Heart right ventricle (tissue), 16 donors: ENCODE data around the gene RGPD8. TPM values are rescaled to one million over a fixed set of nuclear protein-coding genes. Genes with fewer than 3 reads are reported as not detected.
"Not testable (repeated sequence)": the region's sequence is repeated elsewhere in the genome, so short reads cannot be mapped to it uniquely, and the experiment has no call there.

Source experiments
- ATAC-seq, 8 donors: fragments of 200-7000 bp; cut with Tn5 transposase; one replicate each; pipeline ENCODE4 v1.9.1; 2020; ENCODE audit warnings: mild to moderate bottlenecking in 8 of 8, moderate library complexity in 8 of 8, moderate number of reproducible peaks in 1 of 8
- DNase-seq, 2 donors: peaks; one replicate each; pipeline ENCODE4 v3.0.0-alpha.2; 2020
- H3K27ac ChIP-seq, 10 donors: fragments of 200-600 bp; sonication (generic) in 2 of 10; one replicate each; pipeline versions ENCODE4 v1.5.0 to v1.8.0; 2020 to 2022; ENCODE audit warnings: mild to moderate bottlenecking in 3 of 10
- H3K27me3 ChIP-seq, 7 donors: fragments of 200-600 bp; one replicate each; pipeline ENCODE4 v1.8.0; 2021 to 2022; ENCODE audit warnings: mild to moderate bottlenecking in 2 of 7
- H3K36me3 ChIP-seq, 9 donors: fragments of 200-600 bp; sonication (generic) in 1 of 9; one replicate each; pipeline versions ENCODE4 v1.5.0 to v1.8.0; 2020 to 2022; ENCODE audit warnings: mild to moderate bottlenecking in 2 of 9
- H3K4me1 ChIP-seq, 9 donors: fragments of 200-600 bp; sonication (generic) in 1 of 9; one replicate each; pipeline versions ENCODE4 v1.5.0 to v1.8.0; 2020 to 2022; ENCODE audit warnings: mild to moderate bottlenecking in 4 of 9
- H3K4me3 ChIP-seq, 10 donors: fragments of 200-600 bp; sonication (generic) in 2 of 10; one replicate each; pipeline versions ENCODE4 v1.5.0 to v1.8.0; 2020 to 2022; ENCODE audit warnings: mild to moderate bottlenecking in 7 of 10, moderate library complexity in 2 of 10
- H3K9me3 ChIP-seq, 11 donors: fragments of 200-600 bp in 10 of 11; sonication (generic) in 2 of 11; one replicate each; pipeline versions ENCODE4 v1.5.0 to v1.8.0; 2013 to 2022; ENCODE audit warnings: mild to moderate bottlenecking in 2 of 11, control low read depth in 1 of 11, moderate library complexity in 1 of 11
- WGBS, 2 donors: extraction: QIAGEN DNeasy Blood & Tissue Kit; methylation state at CpG; one replicate each; pipeline ENCODE4 v1.1.7; 2013; ENCODE audit warnings: inconsistent platforms in 1 of 2; 5-methylcytosine and 5-hydroxymethylcytosine counted together
- intact Hi-C, 10 donors: fragments of 100-400 bp; cut with DNase I; formaldehyde crosslinking; loops; one replicate each; pipeline versions ENCODE4 v1.11.1 to v1.14.2; 2022
- long read RNA-seq, 3 donors: library from polyadenylated mRNA; unstranded; transcript quantifications; one replicate each; pipeline ENCODE4 v2.0.0, GENCODE V29; 2020 to 2021
- polyA plus RNA-seq, 2 donors: library from polyadenylated mRNA; stranded (reverse); fragments of 200-250 nt; gene quantifications; one replicate each; pipeline ENCODE4 v1.2.3, GENCODE V29; 2013
- total RNA-seq, 10 donors: library from RNA; stranded (reverse); fragmentation: NEBNext Ultra II Directional in 3 of 10; extraction: Animal tissue kit (Norgen Biotek cat#: 25700) in 3 of 10; gene quantifications; one replicate each; pipeline versions ENCODE4 v1.2.1 to v1.2.4, GENCODE V29; 2021 to 2023
- TF ChIP-seq, protein P1 (sequence below), 9 donors: fragments of 200-600 bp; sonication (generic) in 2 of 9; IDR thresholded peaks; one replicate each; pipeline versions ENCODE4 v1.5.0 to v1.8.0; 2021 to 2022; ENCODE audit warnings: antibody characterized with exemption in 9 of 9, mild to moderate bottlenecking in 5 of 9, moderate library complexity in 1 of 9
- donor health status: Arrhythmogenic right ventricular cardiomyopathy.
- donor health status: ischemic (EF 13 %, LVEDD 7.1; RV severe dilation, severe dysfunction).
- donor health status: healthy with polysubstance abuse.
- donor health status: DM: no; HTN: yes; CAD: no.
- donor health status: DM: no; HTN: no; CAD: no.
- donor health status: ischemic (EF 25% LVEDD 6.9; RV normal size, moderate dysfunction).
- donor health status: ischemic (EF 25% LVEDD 5.7; RV mildly dilated, moderate dysfunction).
- donor health status: healthy.
- donor health status: DM: yes; HTN: yes; CAD: no.
- donor health status: Ischemic cardiomyopathy.
- donor health status: ischemic (EF 35%, LVEDD 5.7; RV mildly dilated, moderate dysfunction).
- donor health status: nonischemic (EF 11% LVEDD 7.7; RV severe dilation, severe dysfunction).
- donor health status: DM: yes; HTN: yes; CAD: no.
- donor health status: PGD.
- donor health status: ischemic (EF 29% LVEDD 5.4; RV normal size, mild dysfunction).
- donor health status: nonischemic (EF 23%, LVEDD 6.1; RV moderate dilation, normal function).

The RGPD8 gene
- total RNA-seq (1 to 10 TPM; 4.1 to 9.1 (median 7.6) TPM), polyA plus RNA-seq (1 to 10 TPM in 1 of 2 donors, under 1 TPM in 1; 0.84 to 1.2 TPM)
- long read RNA-seq, donor 1, full-length matches to known transcripts = 1 of 2 reads
- long read RNA-seq, donor 1, partial matches to known transcripts = 0 of 2 reads
- long read RNA-seq, donor 1, other reads (novel, unspliced or antisense) = 1 of 2 reads
- long read RNA-seq, donor 2, full-length matches to known transcripts = 3 of 6 reads
- long read RNA-seq, donor 2, partial matches to known transcripts = 2 of 6 reads
- long read RNA-seq, donor 2, other reads (novel, unspliced or antisense) = 1 of 6 reads
- long read RNA-seq, donor 3, partial matches to known transcripts = 4 of 6 reads
- long read RNA-seq, donor 3, other reads (novel, unspliced or antisense) = 2 of 6 reads

DNA sequence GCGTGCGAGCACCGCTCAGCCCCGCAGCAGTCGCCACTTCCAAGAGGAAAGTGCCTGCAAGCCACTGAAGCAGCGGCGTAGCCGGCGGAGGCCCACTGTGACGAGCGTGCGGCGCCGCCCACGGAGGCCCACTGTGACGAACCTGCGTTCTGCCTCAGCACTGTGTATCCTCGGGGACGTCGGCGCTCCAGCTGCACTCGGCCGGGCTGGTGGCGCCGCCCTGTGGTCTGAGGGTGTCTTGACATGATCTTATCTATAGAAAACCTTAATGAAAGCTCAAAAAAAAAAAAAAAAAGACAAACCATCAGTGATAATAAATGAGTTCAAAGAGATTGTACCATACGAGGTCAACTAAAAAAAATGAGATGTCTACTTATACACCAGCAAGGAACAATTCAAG, at the start of gene RGPD8:
TSS of gene RGPD8 (minus strand) at position 166 of the 400 bp plus-strand sequence. CDS start 192 bp downstream, outside the sequence.
- 0% methylated on average over 13 to 14 of the region's 26 CpGs for WGBS, 2 donors
- peak; percentile 87 to 88 for DNase-seq
- H3K36me3 ChIP-seq, H3K9me3 ChIP-seq: not testable (repeated sequence)
- Histone ChIP-seq H3K27me3 (peaks cover 0 to 14% (median 4%) of the 10 kb centered on the region in 7 donors), H3K4me1 (peaks cover 0 to 14% (median 4%) of the 10 kb centered on the region in 9 donors), H3K27ac (peak within 1 kb of the TSS in 9 of 10 donors; percentile 61 to 94 (median 84)), H3K4me3 (peak within 1 kb of the TSS; percentile 22 to 62 (median 60))
- intact Hi-C loops = loop anchor here in 5 of 10 donors (5.0 to 10.0 kb wide), 4 partner anchors 176 to 311 kb away; partner anchors contain the start of gene ZC3H8 (in 2 of the 5)
- TF ChIP-seq, protein P1, sequence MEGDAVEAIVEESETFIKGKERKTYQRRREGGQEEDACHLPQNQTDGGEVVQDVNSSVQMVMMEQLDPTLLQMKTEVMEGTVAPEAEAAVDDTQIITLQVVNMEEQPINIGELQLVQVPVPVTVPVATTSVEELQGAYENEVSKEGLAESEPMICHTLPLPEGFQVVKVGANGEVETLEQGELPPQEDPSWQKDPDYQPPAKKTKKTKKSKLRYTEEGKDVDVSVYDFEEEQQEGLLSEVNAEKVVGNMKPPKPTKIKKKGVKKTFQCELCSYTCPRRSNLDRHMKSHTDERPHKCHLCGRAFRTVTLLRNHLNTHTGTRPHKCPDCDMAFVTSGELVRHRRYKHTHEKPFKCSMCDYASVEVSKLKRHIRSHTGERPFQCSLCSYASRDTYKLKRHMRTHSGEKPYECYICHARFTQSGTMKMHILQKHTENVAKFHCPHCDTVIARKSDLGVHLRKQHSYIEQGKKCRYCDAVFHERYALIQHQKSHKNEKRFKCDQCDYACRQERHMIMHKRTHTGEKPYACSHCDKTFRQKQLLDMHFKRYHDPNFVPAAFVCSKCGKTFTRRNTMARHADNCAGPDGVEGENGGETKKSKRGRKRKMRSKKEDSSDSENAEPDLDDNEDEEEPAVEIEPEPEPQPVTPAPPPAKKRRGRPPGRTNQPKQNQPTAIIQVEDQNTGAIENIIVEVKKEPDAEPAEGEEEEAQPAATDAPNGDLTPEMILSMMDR (IDR thresholded peaks at IDR 0.05) = peak; percentile 18 to 74 (median 60)
- peak; percentile 98 to 99 (median 99) for ATAC-seq

DNA sequence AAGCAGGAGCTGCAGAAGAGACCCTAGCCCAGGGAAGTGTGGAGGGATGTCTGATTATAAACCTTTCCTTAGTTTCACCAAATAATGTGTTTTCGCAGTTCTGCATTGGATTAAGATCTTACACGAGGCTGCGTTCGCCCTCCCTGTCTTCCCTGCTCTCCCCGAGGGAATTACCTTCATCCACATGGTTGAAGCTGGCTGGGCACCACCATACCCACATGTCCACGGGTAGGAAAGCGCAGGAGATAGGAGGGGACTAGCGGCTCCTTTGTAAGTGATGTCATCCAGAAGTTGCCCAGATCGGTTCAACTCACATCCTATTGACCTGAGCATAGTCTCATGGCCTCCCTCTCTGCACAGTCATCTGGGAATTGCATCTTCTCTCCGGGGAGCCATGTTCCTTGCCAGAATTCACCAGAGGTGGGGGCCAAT, 49.6 kb upstream of the RGPD8 start:
- H3K27me3 ChIP-seq = no peaks in the 10 kb centered on the region
- peaks cover 0 to 21% (median 0%) of the 10 kb centered on the region in 9 donors for H3K36me3 ChIP-seq
- ATAC-seq (no peak), DNase-seq (no peak)
- H3K27ac ChIP-seq = peak overlapping the region in 9 of 10 donors; percentile 78 to 96 (median 91)
- intact Hi-C loops = loop anchor here in 9 of 10 donors (5.0 to 10.0 kb wide), 7 partner anchors 52 to 226 kb away; partner anchors contain the start of genes CHCHD5 (in 6 of the 9), POLR1B (in 5 of the 9) and ZC3H8 (in 1 of the 9)
- TF ChIP-seq, protein P1 (IDR thresholded peaks at IDR 0.05) = no peak
- 7% methylated on average over 10 of the region's 10 CpGs for WGBS, 2 donors
- no peaks in the 10 kb centered on the region for H3K9me3 ChIP-seq
- H3K4me3 ChIP-seq = peak overlapping the region; percentile 67 to 94 (median 88)
- H3K4me1 ChIP-seq = peaks cover 9 to 43% (median 24%) of the 10 kb centered on the region in 9 donors

- peak overlapping the region; percentile 11 to 96 (median 91) for H3K27ac ChIP-seq
- H3K4me3 ChIP-seq = peak overlapping the region; percentile 67 to 94 (median 88)
- H3K9me3 ChIP-seq = no peaks in the 10 kb centered on the region
- no peaks in the 10 kb centered on the region for H3K27me3 ChIP-seq
- intact Hi-C loops = loop anchor here in 9 of 10 donors (5.0 to 10.0 kb wide), 7 partner anchors 52 to 225 kb away; partner anchors contain the start of genes CHCHD5 (in 6 of the 9), POLR1B (in 5 of the 9) and ZC3H8 (in 1 of the 9)
- DNase-seq = peak; percentile 17 to 42
- TF ChIP-seq, protein P1 (IDR thresholded peaks at IDR 0.05) = no peak
- ATAC-seq = peak in 4 of 8 donors; percentile 3 to 27 (median 19)
- H3K4me1 ChIP-seq = peaks cover 9 to 37% (median 24%) of the 10 kb centered on the region in 9 donors
- peaks cover 0 to 18% (median 0%) of the 10 kb centered on the region in 9 donors for H3K36me3 ChIP-seq
- WGBS, 2 donors = 0 to 1% methylated on average over 68 to 77 of the region's 77 CpGs
These were observed 49.0 kb upstream of the RGPD8 start for GRCh38 chr2:112482309-112483041.
